Stimulated activated CD4-positive, alpha-beta T cell treated with anti-CD3 and anti-CD28 coated beads, Interleukin-2, amount 100 ng/mL, for 48 hours (primary cell): ENCODE results near the gene SERPINF2.
"Not testable (repeated sequence)": the region's sequence is repeated elsewhere in the genome, so short reads cannot be mapped to it uniquely, and the experiment has no call there.

Source experiments
- DNase-seq, 2 donors: peaks; one replicate each; pipeline ENCODE4 v3.0.0-alpha.2; 2020

Gene SERPINF2

GRCh38 chr17:1796800-1797199 is 54.1 kb downstream of the SERPINF2 start:
- DNase-seq, result no peak

GRCh38 chr17:1797323-1797722 is 54.7 kb downstream of the SERPINF2 start:
- no peak for DNase-seq

GRCh38 chr17:1797846-1798245 is 55.2 kb downstream of the SERPINF2 start:
- DNase-seq, result not testable (repeated sequence)

- DNase-seq, result no peak
These were observed 57.6 kb downstream of the SERPINF2 start for GRCh38 chr17:1800240-1800639.

GRCh38 chr17:1800712-1801111 is 58.0 kb downstream of the SERPINF2 start:
- no peak for DNase-seq

- DNase-seq, result no peak
These were observed 59.8 kb downstream of the SERPINF2 start for GRCh38 chr17:1802429-1802828.

GRCh38 chr17:1803280-1803679 is 60.6 kb downstream of the SERPINF2 start:
- no peak for DNase-seq
